NCI-H2227 (cell line): ENCODE measurements around the gene AGAP1.
A peak's percentile ranks its signal among the peaks of the same experiment; 100 is the strongest.

ENCODE experiments used
- DNase-seq: peaks from one replicate; lab custom pipeline; 2025; ENCODE audit not compliant: unreplicated experiment; lab: John Stamatoyannopoulos, UW

AGAP1 gene

DNA sequence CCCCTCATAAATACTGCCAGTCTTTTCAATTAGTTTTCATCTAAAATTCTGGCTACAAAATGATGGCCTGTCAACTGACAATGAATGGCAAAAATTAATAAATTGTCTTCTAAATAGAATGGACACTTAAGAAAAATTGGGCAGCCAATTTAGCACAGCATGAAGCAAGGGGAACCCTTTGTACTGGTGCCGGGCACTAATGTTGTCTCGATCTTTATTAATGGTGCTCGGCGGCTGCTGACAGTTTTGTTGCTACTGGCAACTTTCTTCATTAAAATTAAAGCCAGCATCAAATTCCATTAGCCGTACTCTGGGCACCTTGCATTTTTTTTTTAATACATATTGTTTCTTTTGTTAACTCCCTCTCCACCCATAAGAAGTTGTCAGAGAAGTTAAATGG, 365.0 kb downstream of the AGAP1 start:
- peak; percentile 92 for DNase-seq

DNA sequence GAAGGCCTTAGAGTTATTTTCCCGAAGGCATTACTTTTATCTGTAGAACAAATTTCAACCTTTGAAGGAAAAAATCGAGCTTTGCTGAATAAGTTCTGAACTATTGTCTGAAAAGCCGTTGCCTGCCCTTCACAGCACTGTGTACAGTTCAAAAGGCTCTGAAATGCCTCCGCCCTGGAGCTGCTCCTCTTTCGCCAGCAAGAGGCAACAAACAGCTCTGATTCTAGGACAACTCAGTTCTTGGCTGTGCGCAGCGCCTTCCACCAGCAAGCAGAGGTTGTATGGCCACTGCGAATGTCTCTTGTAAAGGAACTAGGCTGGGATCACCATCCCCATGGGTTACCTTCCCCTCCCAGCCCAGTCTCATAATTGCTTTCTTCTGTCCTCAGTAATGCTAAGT, 365.8 kb downstream of the AGAP1 start:
- peak; percentile 57 for DNase-seq

DNA sequence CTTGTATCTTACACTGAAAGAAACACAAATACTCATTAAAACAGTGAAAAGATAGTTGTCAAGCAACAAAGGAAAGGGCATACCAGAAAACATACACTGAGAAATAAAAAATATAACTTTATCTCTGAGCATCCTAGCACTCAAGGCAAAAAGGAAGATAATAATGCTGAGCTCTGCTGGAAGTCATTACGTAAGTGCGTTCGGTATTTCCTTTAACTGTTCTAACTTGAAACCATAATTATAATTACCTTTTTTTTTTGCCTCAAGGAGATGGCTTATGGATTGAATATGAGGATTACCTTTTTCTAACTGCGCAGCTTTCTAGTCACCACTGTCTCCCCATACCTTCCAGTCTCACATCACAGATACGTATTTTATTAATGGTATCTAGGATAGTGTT, 366.3 kb downstream of the AGAP1 start:
- no peak for DNase-seq

DNA sequence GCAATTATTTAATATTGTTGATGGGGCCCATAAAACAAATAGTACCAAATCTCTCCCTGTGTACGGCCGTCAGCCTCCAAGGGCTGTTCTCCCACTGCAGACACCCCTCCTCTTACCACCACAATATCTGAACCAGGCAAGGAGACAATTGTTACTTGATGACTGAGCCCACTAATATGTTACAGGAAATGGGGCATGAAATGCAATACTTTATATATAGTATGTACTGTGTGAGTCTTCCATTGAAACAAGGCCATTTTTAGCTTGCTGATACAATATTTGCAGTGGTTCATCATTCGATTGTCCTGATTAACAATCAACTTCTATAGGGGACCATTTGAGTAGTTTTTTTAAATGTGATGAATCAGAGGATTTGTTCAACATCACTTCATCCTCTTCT, 367.0 kb downstream of the AGAP1 start:
- no peak for DNase-seq

DNA sequence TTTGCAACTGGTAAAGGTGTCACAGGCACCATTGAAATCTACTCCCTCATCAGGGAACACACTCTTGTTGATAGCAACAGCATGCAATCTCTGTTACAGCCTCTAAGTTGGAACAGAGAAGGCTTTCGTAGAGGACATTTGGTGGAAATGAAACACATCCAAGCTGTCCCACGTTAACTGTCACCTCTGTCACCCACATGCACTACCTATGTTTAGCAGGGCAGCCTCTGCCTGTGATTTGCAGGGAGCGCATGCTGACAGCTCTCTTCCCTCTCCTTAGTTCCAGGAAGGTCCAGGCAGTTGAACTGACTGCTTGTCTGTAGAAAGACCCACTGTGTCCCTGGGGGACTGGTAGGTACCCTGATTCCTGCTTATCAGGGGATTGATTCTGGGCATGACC, 367.5 kb downstream of the AGAP1 start:
- DNase-seq: no peak

DNA sequence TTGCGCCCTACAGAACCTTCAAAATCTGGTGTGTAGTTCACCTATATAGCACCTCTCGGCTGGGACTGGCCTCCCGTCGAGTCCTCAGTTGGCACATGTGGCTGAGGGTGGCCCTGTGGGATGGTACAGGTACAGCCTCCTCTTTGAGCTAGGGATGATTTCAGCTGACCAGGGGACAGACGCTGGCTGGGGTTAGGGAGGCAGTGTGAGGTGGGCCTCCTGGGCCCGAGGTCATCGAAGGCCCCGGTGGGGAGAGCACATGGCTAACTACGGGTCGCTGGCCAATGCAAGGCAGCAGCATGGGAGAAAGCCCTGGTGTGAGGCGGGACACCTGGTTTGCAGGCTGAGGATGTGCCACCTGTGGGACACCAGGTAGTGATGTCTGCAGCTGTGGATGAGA, 369.6 kb downstream of the AGAP1 start:
- DNase-seq: no peak

DNA sequence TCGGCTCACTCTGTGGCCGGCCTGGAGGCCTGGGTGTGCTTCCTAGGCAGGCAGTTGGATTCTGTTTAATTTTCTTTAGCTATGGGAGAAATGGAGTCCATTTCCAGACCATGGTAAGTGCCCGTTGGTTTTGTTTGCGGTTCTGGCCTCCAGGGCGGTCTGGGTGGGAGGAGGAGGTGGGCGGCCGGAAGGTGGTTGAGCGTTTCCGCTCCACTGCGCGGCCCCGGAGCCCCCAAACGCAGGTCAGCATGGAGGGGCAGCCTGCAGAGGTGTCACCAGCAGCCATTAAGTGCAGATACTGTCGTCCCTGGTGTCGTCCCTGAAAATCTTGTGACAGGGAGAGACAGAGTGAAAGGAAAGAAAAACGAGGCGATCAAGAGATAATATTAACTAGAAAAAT, 370.5 kb downstream of the AGAP1 start:
- no peak for DNase-seq

DNA sequence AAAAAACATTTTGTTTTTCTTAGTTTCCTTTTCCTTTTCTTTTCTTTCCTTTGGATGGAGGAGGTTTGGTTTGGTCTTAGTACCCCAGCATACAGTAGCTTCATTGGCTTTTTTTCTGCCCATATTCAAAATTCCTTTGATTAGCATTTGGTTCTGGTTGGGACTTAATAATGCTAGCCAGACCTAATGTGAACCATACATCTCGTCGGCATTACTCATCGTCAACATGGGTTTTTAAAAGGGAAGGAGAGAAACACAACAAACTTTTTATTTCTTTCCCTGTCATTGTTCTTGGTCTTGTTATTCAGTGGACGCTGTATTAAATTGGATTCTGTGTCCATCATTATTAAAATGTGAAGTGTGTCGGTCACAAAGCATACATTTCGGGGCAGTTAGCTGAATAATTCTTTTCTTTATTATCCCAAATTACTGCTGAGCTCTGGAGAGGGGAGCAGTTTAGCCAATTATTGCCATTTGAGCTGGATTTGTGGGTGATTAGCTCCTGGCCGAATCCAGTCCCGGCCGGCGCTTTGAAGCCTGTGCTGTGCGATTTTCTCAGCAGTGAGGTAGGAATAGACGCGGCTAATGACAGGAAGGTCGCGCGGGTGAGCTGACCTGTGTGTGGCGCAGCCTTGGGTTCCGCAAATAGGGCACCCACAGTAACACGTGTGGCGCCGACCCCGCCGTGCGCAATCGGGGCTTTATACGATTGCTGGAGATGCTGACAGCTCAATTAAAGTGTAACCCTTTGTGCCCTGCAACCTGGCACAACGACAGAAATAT, 371.1 kb downstream of the AGAP1 start:
- peak; percentile 89 for DNase-seq

DNA sequence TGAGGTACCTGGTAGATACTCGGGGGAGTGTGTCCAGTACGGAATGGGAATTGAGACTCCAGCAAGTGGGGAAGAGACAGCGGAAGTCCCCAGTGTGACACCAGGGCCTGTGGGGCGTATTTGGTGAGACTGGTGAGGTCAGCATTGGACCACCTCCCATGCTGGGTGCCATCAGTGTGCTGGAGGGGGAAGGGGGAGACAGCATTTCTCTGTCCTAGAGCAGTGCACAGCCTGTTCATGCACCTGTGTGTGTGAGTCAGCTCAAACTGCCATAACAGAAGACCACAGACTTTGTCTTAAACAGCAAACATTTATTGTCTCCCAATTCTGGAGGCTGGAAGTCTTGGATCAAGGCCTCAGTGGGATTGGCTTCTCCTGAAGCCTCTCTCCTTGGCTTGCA, 372.5 kb downstream of the AGAP1 start:
- DNase-seq: no peak

DNA sequence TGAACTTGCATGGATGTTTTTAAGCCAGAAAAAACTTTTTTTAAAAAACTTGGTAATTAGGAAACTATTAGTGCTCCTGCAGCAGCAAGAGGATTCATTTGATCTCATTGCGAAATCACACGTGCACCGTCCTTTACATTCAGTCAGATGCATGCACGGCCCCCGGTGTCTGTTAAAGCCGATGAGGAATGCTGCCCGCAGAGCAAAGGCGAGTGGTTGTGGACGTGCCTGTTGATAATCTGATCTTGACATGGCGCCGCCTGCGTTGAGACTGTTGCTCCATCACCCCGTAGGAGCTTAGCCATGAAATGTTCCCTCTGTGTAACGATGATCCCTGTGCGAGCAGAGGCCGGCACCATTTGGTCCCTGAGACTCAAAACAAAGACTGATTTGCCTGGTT, 374.4 kb downstream of the AGAP1 start:
- DNase-seq: no peak

DNA sequence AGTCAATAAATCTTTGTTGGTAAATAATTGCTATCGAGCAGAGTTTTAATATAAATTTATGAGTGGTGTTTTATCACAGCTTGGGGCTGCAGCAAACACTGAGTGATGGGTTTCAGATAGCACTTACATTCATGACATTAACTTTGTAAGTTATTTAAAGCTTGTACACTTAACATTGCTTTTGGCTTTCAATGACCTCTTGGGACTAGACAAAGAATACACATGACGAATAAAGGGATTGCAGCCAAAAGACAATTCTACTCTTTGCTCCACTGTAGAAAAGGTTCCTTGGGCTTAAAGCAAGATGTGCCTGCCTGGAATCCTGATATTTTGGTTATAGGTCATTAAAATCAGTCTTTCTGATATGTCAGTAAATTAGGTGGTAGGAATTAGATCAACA, 374.8 kb downstream of the AGAP1 start:
- DNase-seq: no peak

DNA sequence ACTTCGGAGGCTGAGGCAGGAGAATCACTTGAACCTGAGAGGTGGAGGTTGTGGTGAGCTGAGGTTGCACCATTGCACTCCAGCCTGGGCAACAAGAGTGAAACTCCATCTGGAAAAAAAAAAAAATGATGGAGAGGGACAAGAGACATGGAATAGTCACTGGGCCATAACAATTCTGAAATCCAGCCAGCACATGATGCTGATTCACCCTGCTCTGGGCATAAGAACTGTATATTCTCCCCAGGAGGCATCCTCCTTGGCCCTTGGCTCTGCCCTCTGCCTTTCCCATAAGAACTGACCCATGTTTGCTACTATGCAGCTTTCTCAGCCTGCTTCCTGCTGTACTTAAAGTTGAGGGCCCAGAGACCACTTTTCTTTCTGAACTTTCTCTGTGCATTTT, 376.7 kb downstream of the AGAP1 start:
- no peak for DNase-seq

DNA sequence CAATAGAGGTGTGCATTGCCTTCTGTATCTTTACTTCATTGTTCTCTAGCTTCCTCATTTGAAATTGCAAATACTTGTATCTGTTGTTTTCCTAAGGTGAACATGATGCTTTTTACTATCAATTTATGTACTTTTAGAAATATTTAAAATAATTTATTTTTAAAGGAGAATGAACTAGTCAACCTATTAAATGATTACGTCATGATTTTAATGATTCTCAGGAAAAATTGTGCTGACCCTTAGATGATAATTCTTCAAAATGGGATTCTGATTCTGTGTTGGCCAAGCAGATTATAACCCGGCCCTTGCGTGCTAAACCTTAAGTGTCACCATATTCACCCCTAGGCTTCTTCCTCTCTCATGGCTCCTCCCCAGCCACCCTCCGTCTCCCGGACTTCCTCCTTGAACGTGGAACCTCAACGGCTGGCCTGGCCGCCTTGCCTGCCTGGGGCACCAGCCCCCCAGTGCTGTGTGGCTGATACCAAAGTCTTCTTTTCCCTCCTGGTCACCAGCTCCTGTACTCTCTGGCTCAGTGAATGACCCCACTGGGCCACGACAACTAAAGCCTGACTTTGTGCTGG, 382.3 kb downstream of the AGAP1 start:
- DNase-seq: no peak

DNA sequence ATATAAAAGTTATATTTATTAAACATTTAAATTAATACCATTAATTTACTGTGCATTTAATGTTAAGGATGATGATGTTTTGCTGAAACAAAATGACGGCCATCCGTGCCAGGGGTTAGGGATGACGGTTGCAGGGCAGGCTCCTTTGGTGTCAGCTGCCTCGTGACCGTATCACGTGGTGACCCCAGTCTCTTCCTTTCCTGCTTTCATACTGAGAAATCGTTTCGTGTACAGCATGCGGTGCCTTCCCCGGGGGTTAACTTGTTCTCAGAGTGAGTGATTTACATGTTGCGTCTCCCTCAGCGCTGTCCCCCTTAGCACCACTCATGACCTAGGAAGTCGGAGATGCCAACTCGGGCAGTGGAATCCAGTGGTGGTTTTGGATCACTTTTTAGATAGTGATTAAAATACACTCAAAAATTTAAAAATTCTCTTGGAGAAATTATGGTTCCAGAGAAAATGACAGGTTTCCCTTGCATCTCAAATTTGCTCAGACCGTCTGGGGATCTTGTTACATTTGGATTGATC, 383.5 kb downstream of the AGAP1 start:
- no peak for DNase-seq

DNA sequence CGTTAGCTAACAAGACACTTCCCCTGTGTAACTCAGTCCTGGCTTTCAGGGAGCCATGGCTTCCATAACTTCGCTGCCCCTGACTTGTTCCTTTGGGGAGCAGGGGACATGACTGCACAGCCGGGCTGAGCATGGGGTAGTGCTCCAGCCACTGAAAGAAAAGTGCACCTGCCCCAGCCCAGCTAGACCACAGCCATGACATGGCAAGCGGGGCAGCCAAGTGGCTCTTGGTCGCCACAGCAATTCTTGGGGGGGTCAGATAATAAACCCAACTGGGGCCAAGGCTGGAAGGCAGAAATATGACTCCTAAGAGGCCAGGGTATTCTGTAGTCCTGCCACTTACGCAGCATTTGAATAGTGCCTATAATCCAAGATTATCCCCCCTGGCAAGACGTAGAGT, 385.3 kb downstream of the AGAP1 start:
- no peak for DNase-seq

DNA sequence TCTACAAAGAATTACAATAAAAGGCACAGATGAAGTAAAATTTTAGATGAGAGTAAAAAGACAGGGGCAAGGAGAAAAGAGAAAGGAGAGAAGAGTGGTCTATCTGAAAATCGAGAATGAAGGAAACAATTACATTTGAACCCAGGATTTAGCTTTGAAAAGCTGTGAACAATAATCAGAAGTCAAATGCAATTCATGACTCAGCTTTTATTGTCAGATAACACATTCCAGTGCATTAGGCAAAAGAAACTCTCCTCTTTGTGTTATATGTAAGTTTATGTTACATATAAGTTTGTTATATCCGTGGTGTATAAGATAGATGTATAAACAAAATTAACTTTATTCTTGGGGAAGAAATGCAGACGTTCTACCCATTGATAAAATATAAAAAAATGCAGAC, 389.8 kb downstream of the AGAP1 start:
- no peak for DNase-seq

DNA sequence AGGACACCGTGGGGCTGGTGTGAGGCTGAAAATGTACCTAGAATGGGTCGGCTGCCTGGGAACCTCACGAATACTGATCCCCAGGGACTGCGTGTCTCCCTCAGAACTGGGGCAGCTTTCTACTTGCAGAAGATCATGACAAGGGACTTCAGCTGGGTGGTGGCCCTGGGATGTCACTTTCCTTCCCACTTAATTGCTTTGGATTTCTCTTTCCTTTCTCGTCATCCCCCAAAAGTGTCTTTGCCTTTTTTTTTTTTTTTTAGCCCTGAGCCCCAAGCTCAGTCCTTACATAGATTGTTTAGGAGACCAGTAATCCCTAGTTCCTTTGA, 395.4 kb downstream of the AGAP1 start:
- DNase-seq: no peak

DNA sequence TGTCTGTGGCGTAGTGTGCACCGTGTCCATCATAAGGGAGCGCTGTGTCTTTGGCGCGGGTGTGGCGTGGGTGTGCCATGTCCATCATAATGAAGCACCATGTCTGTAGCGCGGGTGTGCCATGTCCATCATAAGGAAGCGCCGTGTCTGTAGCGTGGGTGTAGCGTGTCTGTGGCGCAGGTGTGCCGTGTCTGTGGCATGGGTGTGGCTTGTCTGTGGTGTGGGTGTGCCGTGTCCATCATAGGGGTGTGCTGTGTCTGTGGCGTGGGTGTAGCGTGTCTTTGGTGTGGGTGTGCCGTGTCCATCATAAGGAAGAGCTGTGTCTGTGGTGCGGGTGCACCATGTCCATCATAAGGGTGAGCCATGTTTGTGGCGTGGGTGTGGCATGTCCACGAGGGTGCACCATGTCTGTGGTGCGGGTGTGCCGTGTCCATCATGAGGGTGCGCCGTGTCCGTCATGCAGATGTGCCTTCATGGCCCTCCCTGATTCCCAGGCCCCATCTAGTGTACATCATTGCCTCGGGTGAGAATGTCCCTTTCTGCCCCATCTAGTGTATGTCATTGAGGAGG, 399.4 kb downstream of the AGAP1 start:
- DNase-seq: no peak

DNA sequence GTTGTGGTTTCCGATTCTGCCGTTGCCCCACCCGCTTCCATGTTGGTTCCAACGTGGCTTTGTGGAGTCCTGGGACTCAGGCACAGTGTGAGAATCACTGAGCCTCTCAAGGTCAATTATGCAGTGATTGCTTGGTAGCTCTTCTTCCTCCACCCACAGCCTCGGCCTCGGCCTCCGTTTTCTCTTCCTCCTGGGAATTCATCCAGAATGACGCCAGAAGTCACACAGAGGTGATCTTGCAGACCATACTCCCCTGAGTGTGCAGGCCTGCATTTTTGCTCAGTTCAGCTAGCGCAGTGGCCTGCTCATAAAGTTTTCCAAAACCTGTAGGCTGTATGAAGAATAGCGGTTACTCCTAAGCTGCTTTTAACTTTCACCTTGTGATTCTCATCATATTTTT, 401.0 kb downstream of the AGAP1 start:
- DNase-seq: no peak

DNA sequence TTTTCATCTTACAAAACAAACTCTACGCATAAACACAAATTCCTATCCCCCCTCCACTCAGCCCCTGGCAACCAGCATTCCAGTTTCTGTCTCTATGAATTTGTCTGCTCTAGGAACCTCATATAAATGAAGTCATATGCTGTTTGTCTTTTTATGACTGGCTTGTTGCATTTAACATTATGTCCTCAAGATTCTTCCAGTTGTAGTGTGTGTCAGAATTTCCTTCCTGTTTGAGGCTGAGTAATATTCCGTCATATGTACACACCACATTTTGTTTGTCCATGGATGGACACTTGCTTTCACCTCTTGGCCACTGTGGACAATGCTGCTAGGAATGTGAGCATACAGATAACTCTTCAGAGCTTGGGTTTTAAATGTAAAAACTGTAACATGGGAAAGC, 402.2 kb downstream of the AGAP1 start:
- DNase-seq: no peak

DNA sequence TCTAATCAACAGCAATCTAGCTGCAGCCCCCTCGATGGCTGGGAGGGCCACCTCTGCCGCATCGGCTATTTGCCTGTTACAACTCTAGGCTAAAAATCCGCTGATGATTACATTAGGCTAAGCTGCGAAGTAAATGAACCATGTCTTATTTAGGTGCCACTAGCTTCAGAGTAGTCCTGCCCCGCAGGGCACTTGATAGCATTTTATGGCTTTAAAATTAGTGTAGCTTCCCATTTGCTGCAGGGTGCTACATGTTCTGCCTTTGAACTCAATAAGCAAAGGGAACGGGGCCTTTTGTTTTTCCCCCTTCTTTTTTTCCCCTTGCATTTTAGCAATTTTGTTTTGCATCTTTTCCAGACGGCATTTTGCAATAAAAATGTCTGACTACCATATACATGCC, 404.1 kb downstream of the AGAP1 start:
- DNase-seq: peak; percentile 34

DNA sequence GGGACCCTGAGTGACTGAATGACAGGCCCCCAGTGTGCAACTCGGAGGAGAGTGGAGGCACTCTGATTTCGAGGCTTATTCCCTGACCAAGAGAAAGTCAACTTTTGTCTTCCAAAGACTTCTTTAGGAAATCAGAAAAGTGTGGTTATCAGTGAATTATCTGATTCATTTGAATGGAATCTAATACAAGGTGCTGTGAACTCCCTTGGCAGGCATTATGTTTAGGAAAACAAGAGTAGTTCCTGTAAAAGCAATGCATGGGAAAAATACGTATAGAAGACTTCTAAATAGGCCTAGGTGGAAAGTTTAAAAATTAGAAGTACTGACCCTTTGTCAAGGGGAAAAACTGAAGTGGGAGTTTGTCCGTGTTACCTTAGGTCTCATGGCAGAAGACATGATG, 404.9 kb downstream of the AGAP1 start:
- DNase-seq: no peak

DNA sequence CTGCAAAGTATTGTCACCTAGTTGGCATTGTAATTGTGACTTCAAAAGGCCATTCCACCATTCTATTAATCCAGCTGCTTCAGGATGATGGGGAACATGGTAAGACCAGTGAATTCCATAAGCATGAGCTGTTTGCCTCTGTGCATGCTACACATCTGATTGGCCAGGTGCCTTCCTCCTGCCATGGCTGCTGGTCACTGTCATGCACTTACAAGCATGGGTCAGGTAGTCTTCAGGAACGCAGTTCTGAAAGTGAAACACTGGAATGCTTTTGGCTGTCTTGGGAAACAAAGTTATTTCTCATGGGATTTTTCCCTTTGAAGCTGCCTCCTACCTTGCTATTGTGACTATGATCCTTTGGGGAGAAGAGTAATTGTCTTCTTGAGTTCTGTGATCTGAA, 406.8 kb downstream of the AGAP1 start:
- DNase-seq: no peak
